Measurements from ENCODE around the gene DYNC1I1. TPM values are rescaled to one million over a fixed set of nuclear protein-coding genes. Genes with fewer than 3 reads are reported as not detected.
A peak's percentile ranks its signal among the peaks of the same experiment; 100 is the strongest.

The DYNC1I1 gene
- total and polyA plus RNA-seq, 2 of the 13 experiments (the other 11 are each of a cell fraction or from before 2014, with no cell fraction given), result not detected

DNA sequence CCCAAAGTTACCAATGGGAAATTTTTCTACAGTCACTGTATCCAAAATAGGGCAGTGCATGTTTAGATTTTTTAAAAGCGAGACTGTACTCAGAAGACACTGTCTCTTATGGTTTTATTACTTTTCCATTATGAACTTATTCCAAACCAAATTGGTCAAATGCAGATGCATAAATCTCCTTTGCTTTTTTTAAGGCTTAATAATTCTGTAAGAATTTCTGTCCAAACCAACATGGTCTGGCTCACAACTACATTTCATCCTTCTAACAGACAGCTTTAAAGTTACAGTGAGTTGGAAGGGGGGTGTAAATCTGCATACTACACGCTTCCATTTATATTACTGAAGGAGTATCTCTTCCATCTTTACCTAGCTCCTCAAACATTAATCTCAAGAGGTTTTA, 350.4 kb downstream of the DYNC1I1 start (continued):
- TF ChIP-seq ETV5 (CRISPR knock-in tag; IDR thresholded peaks at IDR 0.05; ENCODE audit: borderline replicate concordance), result no peak

DNA sequence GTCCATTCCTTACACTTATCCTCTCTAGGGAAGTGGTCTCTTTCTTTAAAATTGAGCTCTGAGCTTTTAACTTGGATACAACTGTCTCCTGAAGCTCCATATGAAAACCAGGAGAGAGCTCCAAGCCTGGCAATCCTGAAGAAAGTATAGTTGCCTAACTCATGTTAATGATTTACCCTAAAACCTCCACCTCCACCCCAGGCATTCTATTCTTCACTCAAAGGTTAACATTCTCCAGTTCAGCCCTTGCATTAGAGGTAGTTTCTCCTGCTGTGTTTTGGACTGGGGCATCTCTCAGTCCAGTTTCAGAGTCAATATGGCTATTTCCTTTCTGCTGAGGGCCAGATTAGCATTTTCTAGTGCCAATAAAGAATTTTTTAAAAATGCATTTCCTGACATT, 354.0 kb downstream of the DYNC1I1 start:
- ATAC-seq (peak; percentile 100), DNase-seq (ENCODE audit: low spot score) (peak; percentile 79), FAIRE-seq (peak; percentile 79)
- Histone ChIP-seq H2AFZ (ENCODE audit: low read length) (no peak overlapping the region), H3K36me3 (replicated peaks in 1 of 2; ENCODE audit: control insufficient read depth in 1 of 2, insufficient read depth in 2 of 2, low read length in 2 of 2) (peaks cover 10 to 27% of the 10 kb centered on the region in 2 experiments), H3K9ac (ENCODE audit: insufficient read depth, low read depth, low read length) (no peak overlapping the region), H3K27ac (ENCODE audit: extremely low read length, insufficient read depth, low read length) (no peak overlapping the region), H3K79me2 (ENCODE audit: insufficient read depth, low read length) (no peaks in the 10 kb centered on the region), H3K4me1 (ENCODE audit: insufficient read depth, low read length) (peaks cover 22% of the 10 kb centered on the region), H3K4me2 (ENCODE audit: low read depth, low read length) (peak overlapping the region; percentile 8; the same call in 1 of the 2 replicates), H4K20me1 (ENCODE audit: insufficient read depth, low read length) (no peaks in the 10 kb centered on the region), H3K9me3 (ENCODE audit: low read length) (no peaks in the 10 kb centered on the region), H3K4me3 (replicated peaks in 1 of 3; ENCODE audit: insufficient read depth in 1 of 3, low read depth in 2 of 3, low read length in 3 of 3) (no peak overlapping the region), H3K27me3 (ENCODE audit: control insufficient read depth in 1 of 2, insufficient read depth in 2 of 2, low read length in 2 of 2) (no peaks in the 10 kb centered on the region)
- no TSS peak for BruUV-seq (replicated peaks)
- intact Hi-C loops (cut with micrococcal nuclease; ENCODE audit: unreplicated experiment) (loop anchor here (2.0 kb wide), 1 partner anchor 48 kb away; no protein-coding TSS in a partner anchor), in situ Hi-C loops (cut with HindIII; ENCODE audit: extremely low pct_ligation_motif_present, low pct_unique_long_range_greater_than_20kb) (no loop called here)
- CTCF ChIA-PET (ENCODE audit: low intra/inter-chr PET ratio, low total read pairs), result no interaction called here
- POLR2A ChIA-PET, result interaction anchor here (0.6 to 0.8 kb wide), 2 partner anchors 35 to 48 kb away, joined by 3 to 5 read pairs; no protein-coding TSS in a partner anchor
- TF ChIP-seq ZNF326 (CRISPR knock-in tag; IDR thresholded peaks at IDR 0.05; ENCODE audit: borderline replicate concordance), result no peak
- no peak for TF ChIP-seq ZNF552 (CRISPR knock-in tag; IDR thresholded peaks at IDR 0.05; ENCODE audit: borderline replicate concordance)
- TF ChIP-seq RAD21 (CRISPR knock-in tag; IDR thresholded peaks at IDR 0.05), result no peak
- TF ChIP-seq, protein P1, sequence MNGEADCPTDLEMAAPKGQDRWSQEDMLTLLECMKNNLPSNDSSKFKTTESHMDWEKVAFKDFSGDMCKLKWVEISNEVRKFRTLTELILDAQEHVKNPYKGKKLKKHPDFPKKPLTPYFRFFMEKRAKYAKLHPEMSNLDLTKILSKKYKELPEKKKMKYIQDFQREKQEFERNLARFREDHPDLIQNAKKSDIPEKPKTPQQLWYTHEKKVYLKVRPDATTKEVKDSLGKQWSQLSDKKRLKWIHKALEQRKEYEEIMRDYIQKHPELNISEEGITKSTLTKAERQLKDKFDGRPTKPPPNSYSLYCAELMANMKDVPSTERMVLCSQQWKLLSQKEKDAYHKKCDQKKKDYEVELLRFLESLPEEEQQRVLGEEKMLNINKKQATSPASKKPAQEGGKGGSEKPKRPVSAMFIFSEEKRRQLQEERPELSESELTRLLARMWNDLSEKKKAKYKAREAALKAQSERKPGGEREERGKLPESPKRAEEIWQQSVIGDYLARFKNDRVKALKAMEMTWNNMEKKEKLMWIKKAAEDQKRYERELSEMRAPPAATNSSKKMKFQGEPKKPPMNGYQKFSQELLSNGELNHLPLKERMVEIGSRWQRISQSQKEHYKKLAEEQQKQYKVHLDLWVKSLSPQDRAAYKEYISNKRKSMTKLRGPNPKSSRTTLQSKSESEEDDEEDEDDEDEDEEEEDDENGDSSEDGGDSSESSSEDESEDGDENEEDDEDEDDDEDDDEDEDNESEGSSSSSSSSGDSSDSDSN (CRISPR knock-in tag; IDR thresholded peaks at IDR 0.05), result no peak
- TF ChIP-seq HNF4A (CRISPR knock-in tag; IDR thresholded peaks at IDR 0.05), result no peak
- no peak for TF ChIP-seq PCBP1 (IDR thresholded peaks at IDR 0.05; ENCODE audit: borderline replicate concordance, low read depth, low read length)
- 0 out of 2 replicates have a peak, but pooled peaks have one; percentile 50 for TF ChIP-seq POGZ (CRISPR knock-in tag; IDR thresholded peaks at IDR 0.05)
- TF ChIP-seq, protein P2, sequence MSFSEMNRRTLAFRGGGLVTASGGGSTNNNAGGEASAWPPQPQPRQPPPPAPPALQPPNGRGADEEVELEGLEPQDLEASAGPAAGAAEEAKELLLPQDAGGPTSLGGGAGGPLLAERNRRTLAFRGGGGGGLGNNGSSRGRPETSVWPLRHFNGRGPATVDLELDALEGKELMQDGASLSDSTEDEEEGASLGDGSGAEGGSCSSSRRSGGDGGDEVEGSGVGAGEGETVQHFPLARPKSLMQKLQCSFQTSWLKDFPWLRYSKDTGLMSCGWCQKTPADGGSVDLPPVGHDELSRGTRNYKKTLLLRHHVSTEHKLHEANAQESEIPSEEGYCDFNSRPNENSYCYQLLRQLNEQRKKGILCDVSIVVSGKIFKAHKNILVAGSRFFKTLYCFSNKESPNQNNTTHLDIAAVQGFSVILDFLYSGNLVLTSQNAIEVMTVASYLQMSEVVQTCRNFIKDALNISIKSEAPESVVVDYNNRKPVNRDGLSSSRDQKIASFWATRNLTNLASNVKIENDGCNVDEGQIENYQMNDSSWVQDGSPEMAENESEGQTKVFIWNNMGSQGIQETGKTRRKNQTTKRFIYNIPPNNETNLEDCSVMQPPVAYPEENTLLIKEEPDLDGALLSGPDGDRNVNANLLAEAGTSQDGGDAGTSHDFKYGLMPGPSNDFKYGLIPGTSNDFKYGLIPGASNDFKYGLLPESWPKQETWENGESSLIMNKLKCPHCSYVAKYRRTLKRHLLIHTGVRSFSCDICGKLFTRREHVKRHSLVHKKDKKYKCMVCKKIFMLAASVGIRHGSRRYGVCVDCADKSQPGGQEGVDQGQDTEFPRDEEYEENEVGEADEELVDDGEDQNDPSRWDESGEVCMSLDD (CRISPR knock-in tag; IDR thresholded peaks at IDR 0.05; ENCODE audit: borderline replicate concordance), result no peak
- TF ChIP-seq ASH2L (IDR thresholded peaks at IDR 0.05; ENCODE audit: insufficient read length, low read depth, low read length), result no peak
- TF ChIP-seq HOXA5 (CRISPR knock-in tag; IDR thresholded peaks at IDR 0.05), result no peak
- TF ChIP-seq ZNF672 (CRISPR knock-in tag; IDR thresholded peaks at IDR 0.05), result no peak
- TF ChIP-seq MAFG (CRISPR knock-in tag; IDR thresholded peaks at IDR 0.05), result no peak
- no peak for TF ChIP-seq ZNF253 (CRISPR knock-in tag; IDR thresholded peaks at IDR 0.05; ENCODE audit: borderline replicate concordance)
- TF ChIP-seq NONO (IDR thresholded peaks at IDR 0.05), result no peak
- no peak for TF ChIP-seq NONO (CRISPR knock-in tag; conservative IDR thresholded peaks at IDR 0.05)
- TF ChIP-seq ZNF296 (CRISPR knock-in tag; conservative IDR thresholded peaks at IDR 0.05), result no peak
- no peak for TF ChIP-seq ZFP37 (CRISPR knock-in tag; IDR thresholded peaks at IDR 0.05; ENCODE audit: borderline replicate concordance)
- TF ChIP-seq ZBTB7B (CRISPR knock-in tag; IDR thresholded peaks at IDR 0.05), result no peak
- no peak for TF ChIP-seq RBAK (CRISPR knock-in tag; IDR thresholded peaks at IDR 0.05)
- TF ChIP-seq KAT8 (CRISPR knock-in tag; IDR thresholded peaks at IDR 0.05), result 0 out of 2 replicates have a peak, but pooled peaks have one; percentile 17

All from HepG2 (cell line).